IPS-NIHi11 (cell line): ENCODE measurements around the gene SMIM29.
"Not testable (repeated sequence)": the region's sequence is repeated elsewhere in the genome, so short reads cannot be mapped to it uniquely, and the experiment has no call there.

Experiments
- DNase-seq: peaks from one replicate; pipeline ENCODE4 v3.0.0; 2012; ENCODE audit warnings: mixed read lengths, low spot score

The SMIM29 gene

DNA sequence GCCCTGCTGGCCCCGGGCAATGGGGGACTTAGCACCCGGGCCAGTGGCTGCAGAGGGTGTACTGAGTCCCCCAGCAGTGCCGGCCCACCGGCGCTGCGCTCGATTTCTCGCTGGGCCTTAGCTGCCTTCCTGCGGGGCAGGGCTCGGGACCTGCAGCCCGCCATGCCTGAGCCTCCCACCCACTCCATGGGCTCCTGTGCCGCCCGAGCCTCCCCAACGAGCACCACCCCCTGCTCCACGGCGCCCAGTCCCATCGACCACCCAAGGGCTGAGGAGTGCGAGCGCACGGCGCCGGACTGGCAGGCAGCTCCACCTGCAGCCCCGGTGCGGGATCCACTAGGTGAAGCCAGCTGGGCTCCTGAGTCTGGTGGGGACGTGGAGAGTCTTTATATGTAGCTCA, 20.3 kb upstream of the SMIM29 start:
- not testable (repeated sequence) for DNase-seq

- DNase-seq = no peak
Observed at GRCh38 chr6:34267746-34268145, 18.9 kb upstream of the SMIM29 start.

- DNase-seq = not testable (repeated sequence)
Observed at GRCh38 chr6:34263484-34263883, 14.7 kb upstream of the SMIM29 start.

GRCh38 chr6:34260576-34261267, 11.9 kb upstream of the SMIM29 start:
- DNase-seq = no peak

DNA sequence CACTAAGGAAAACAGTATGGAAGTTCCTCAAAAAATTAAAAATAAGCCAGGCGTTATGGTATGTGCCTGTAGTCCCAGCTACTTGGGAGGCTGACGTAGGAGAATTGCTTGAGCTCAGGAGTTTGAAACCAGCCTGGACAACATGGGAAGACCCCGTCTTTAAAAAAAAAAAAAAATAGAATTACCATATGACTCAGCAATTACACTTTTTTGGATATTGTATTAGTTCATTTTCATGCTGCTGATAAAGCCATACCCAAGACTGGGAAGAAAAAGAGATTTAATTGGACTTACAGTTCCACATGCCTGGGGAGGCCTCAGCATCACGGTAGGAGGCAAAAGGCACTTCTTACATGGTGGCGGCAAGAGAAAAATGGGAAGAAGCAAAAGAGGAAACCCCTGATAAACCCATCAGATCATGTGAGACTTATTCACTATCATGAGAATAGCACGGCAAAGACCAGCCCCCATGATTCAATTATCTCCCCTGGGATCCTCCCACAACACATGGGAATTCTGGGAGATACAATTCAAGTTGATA, 10.8 kb upstream of the SMIM29 start:
- no peak for DNase-seq

DNA sequence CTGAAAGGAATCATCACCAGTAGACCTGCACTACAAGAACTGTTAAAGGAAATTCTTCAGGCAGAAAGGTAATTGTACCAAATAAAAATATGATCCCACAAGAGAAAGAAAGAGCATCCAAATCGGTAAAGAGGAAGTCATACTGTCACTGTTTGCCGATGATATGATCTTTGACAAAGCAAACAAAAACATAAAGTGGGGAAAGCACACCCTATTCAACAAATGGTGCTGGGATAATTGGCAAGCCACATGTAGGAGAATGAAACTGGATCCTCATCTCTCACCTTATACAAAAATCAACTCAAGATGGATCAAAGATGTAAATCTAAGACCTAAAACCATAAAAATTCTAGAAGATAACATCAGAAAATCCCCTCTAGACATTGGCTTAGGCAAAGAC, 3.6 kb upstream of the SMIM29 start:
- not testable (repeated sequence) for DNase-seq

DNA sequence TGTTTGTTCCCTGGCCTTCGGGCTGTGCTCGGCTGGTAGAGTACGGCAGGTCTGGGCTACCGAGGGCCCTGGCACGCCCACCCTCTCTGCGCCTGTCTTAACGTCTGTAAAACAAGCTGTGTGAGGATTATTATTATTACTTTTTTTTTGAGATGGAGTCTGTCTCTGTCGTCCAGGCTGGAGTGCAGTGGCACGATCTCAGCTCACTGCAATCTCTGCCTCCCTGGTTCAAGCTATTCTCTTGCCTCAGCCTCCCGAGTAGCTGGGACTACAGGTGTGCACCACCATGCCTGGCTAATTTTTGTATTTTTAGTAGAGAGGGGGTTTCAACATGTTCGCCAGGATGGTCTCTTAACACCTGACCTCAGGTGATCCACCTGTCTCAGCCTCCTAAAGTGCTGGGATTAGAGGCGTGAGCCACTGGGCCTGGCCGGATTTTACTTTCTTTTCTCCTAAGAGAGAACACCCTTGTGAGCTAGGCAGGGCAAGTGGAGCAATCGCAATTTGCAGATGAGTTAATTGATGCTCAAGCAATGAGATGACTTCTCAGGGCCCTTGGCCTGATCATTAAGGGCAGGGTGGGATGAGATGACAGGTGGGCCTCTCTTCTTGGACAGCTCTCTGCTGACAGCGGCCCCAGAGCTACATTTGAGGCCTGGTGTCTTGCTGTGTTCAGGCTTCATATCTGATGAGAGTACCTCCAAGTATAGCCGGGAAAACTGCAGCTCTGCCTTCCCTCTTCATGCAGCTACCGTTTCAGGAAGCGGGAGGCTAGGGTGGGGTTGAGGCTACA, 859 bp upstream of the SMIM29 start:
- no peak for DNase-seq

DNA sequence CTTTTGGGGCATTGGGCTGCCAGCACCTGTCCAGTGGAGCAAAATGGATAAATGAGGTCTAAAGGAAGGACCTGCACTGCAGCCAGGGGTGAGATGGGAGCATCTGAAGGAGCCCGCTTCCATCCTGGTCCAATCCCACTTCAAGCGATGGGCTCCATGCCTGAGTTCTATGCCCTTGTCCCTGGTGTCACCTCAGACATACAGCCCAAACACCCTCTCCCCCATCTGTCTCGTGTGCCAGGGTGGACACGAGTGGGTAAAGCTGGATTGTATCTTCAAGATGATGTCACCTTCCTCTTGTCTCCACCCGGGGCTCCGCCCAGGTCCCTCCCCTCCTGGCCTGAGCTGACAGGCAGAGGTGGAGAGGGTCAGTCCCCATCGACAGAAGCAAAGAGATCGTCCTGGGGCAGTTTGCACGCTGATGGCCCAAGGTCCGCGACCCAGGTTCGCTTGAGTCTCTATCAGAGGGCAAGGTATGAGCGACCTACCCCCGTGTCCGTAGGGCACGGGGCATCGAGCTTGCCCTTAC, 544 bp downstream of the SMIM29 start:
- peak; percentile 31 for DNase-seq

- no peak for DNase-seq
Observed at GRCh38 chr6:34247481-34248197, 1.2 kb downstream of the SMIM29 start.

GRCh38 chr6:34246563-34247391, 2.0 kb downstream of the SMIM29 start:
- peak; percentile 49 for DNase-seq

DNA sequence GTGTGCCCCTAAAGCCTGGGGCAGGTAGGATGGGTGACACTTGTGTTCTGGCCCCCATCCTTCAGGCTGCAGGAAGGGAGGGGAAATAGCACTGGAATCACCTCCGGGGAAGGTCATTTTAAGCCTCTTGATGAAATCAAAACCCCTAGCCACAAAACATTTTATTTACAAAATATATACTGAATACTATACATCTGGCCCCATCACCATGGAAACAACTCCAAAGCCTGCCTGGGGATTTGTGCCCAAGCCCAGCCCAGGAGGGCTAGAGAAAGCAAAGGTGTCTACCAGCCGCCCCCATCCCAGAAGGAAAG, 2.6 kb downstream of the SMIM29 start:
- no peak for DNase-seq

GRCh38 chr6:34245761-34246140, 3.1 kb downstream of the SMIM29 start:
- DNase-seq = not testable (repeated sequence)

GRCh38 chr6:34245032-34245760, 3.6 kb downstream of the SMIM29 start:
- not testable (repeated sequence) for DNase-seq

GRCh38 chr6:34243901-34244884, 4.6 kb downstream of the SMIM29 start:
- peak; percentile 43 for DNase-seq

DNA sequence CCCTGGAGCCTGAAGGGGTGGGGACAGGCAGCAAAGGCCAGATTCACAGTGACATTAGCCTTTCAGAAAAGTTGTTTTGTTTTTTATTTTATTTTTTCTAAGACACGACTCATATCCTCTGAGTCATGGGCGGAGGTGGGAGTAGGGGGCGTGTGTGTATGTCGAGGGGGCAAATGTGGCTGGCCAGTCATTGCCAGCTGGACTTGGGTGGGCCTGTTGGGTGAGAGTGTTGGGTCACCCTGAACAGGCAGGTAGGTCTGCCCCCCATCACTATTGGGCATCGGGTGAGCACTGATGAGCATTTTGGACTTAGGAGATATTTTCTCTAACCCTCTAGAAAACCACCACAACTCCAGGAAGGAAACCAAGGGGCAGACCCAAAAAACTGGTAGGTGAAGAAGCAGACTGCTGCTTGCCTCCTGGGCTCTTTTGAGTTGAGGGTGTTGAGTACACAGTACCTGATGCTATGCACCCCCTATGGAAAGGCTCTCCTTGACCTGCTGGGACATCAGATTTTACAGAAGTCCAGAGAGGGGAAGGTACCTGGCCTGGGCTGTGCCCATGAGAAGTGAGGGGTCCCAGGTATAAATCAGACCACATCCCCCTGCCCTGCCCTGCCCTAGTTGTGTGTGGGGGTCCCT, 5.6 kb downstream of the SMIM29 start:
- no peak for DNase-seq

GRCh38 chr6:34242252-34243130, 6.3 kb downstream of the SMIM29 start:
- no peak for DNase-seq

GRCh38 chr6:34241351-34242215, 7.2 kb downstream of the SMIM29 start:
- DNase-seq = no peak
